Activated CD4-positive, CD25-positive, alpha-beta regulatory T cell treated with anti-CD3 and anti-CD28 coated beads, Interleukin-2, amount 50 U/mL, for 24 hours (primary cell): Measurements from ENCODE around the gene SLC7A6.

Experiments
- ATAC-seq, 2 donors: fragments of 150-1000 bp; cut with Tn5 transposase; one replicate each; pipeline ENCODE4 v1.10.0; 2021; ENCODE audit warnings: mild to moderate bottlenecking in 1 of 2, moderate library complexity in 1 of 2

SLC7A6 gene

DNA sequence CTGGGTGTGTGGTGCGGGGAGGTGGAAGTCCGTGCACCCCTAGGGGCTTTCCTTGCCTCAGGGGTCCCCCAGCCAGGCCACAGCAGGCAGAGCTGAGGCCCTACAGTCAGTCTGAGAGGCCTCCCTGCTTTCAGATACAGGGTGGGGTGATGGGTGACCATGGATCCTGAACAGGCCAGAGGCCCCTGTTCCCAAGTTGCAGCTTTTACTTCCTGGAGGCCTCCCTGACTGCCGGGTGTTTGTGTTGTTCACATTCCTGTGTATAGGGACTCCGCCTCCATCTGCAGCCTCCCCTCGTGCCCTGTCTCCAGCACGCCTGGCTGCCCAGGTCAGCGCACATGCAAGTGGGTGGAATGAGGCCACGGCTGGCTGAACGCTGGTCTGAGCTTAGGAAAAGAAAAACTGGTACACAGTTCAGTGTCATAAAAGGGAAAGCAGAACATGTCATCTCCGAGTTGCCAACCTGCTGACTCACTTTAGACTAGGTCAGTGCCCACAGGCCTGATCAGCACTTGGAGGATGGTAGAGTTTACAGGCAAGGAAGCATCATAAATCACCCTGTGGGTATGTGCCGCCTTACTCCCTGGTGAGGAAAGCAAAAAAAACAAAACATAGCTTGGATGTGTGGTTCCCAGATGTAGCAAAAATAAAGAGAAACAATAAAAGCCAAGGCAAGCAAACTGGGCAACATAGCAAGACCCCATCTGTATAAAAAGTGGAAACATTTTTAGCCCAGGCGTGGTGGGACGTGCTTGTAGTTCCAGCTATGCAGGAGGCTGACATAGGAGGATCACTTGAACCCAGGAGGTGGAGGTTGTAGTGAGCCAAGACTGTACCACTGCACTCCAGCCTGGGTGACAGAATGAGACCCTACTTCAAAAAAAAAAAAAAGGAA is 6.2 kb upstream of the SLC7A6 start:
- ATAC-seq = no peak

DNA sequence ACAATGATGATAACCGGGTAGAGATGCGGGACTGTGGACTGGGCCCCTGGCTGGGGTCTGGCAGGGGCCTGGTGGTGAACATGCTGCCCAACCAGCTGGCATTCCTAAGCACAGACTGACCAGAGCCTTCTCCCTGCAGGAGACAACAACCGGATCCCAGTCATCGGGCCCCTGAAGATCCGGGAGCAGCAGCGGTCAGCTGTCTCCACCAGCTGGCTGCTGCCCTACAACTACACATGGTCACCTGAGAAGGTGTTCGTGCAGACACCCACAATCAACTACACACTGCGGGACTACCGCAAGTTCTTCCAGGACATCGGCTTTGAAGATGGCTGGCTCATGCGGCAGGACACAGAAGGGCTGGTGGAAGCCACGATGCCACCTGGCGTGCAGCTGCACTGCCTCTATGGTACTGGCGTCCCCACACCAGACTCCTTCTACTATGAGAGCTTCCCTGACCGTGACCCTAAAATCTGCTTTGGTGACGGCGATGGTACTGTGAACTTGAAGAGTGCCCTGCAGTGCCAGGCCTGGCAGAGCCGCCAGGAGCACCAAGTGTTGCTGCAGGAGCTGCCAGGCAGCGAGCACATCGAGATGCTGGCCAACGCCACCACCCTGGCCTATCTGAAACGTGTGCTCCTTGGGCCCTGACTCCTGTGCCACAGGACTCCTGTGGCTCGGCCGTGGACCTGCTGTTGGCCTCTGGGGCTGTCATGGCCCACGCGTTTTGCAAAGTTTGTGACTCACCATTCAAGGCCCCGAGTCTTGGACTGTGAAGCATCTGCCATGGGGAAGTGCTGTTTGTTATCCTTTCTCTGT is 5.1 kb upstream of the SLC7A6 start:
- ATAC-seq = no peak

DNA sequence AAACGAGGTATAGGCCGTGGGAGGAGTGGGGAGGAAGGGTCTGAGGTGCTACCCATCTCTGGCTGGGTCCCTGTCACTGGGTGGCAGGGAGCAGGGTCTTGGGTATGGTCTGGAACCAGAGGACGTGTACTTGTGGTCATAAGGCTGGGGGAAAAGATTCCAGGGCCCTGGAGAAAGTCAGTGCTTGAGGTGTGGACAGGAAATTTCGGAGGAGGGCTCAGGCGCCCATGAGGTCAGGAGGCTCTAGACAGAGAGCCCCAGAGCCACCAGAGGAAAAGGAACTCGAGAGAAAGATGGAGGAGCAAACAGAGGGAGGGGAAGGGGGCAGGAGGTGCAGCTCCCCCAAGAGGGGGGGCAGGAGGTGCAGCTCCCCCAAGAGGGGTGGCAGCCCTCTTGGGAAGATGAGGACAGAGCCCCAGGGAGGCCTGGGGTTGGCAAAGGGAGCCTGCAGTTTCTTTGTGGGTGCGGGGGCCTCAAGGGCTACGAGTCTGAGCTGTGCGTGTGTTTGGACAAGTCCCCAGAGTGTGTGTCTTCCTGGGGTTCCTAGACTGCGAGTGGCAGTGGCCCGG is 683 bp upstream of the SLC7A6 start:
- ATAC-seq = no peak

DNA sequence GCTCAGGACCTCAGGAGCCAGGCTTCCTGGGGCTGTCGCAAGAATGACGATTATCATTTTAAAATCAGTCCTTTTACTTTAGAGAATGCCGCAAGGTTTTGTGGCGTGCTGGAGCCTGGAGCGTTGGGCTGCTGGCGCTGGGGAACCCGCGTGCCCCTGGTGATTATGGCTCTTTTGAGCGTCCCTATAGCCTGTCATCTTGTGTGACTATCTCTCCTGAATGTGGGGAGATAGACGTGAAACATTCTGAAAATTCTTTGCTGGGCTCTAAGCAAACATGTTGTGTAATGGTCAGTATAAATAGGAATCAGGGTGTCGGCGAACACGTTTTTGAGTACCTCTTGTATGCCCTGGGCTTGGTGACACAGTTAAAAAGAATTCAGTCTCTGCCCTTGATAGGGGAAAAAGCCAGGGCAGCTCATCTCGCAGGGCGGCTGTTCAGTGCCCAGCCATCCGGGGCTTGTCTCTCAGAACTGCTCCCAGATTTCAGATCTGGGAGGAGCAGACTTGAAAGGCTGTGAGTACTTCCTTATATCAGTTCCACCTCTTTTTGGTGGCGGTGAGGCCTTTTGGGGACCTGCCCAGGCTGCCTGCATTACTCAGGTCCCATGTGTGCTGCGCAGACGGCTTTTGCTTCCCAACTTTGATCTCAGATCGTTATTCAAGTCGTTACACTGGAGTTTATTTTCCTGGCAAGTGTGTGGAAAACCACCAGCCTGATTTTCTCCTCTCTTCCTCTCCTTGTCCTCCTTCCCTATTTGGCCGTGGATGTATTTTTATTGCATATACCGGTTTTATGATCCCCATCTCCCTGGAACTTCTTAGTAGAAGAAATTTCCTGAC is 973 bp downstream of the SLC7A6 start:
- peak; percentile 9 to 15 for ATAC-seq

DNA sequence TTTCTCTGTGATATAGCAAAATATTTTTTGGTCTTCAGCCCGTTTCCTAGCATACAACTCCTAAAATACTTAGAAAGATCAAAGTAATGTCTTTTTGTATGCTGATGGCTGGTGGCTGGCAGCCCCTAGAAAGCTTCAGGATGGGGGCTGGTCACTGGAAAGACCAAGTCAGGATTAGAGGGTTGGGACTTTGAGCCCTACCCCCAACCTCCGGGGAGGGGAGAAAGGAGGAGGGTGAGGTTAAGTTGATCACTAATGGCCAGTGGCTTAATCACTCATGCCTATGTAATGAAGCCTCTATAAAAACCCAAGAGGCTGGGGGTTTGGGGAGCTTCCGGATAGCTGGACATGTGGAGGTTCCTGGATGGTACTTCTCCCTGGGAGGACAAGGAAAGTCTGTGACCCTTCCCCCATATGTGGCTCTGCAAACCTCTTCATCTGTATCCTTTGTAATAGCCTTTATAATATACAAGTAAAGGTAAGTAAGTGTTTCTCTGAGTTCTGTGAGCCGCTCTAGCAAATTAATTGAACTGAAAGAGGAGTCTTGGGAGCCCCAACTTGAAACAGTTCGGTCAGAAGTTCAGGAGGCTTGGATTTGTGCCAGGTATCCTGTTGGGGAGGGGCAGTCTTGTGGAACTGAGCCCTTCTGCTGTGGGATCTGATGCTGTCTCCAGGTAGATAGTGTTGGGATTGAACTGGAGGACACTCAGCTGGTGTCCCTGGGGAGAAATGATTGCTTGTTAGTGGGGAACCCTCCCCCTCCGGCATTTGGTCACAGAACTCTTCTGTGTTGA is 3.5 kb downstream of the SLC7A6 start:
- ATAC-seq = no peak

DNA sequence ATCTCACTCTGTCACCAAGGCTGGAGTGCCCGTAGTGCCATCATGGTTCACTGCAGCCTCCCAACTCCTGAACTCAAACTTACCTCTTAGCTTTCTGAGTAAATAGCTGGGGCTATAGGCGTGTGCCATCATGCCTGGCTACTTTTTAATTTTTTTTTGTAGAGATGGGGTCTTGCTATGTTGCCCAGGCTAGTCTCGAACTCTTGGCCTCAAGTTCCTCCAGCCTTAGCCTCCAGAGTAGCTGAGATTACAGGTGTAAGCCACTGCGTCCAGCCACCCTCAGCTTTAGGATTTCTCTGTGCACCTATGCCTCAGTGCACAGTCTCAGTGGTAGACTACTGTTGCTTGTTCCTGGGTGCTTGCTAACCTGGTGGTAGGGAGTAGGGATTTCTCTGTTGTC is 5.5 kb downstream of the SLC7A6 start:
- no peak for ATAC-seq

DNA sequence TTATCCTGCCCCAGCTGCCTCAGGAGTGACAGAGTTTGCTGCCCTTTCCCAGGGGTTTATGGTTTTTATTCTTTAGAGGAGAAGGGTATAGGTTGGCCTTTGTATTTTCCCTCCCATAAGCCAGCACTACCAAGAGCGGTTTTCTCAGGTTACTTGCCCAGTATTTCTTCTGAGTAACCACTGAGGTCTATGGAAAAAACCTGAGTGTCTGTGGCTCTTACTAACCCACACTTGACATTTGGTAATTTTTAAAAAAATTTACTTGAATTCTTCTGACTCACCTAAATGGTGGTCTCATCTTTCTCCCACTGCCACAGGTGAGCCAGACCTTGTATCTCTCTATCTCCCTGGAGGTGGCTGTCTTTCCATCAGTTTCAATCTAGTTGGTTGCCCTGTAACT is 6.0 kb downstream of the SLC7A6 start:
- peak; percentile 68 to 78 for ATAC-seq

DNA sequence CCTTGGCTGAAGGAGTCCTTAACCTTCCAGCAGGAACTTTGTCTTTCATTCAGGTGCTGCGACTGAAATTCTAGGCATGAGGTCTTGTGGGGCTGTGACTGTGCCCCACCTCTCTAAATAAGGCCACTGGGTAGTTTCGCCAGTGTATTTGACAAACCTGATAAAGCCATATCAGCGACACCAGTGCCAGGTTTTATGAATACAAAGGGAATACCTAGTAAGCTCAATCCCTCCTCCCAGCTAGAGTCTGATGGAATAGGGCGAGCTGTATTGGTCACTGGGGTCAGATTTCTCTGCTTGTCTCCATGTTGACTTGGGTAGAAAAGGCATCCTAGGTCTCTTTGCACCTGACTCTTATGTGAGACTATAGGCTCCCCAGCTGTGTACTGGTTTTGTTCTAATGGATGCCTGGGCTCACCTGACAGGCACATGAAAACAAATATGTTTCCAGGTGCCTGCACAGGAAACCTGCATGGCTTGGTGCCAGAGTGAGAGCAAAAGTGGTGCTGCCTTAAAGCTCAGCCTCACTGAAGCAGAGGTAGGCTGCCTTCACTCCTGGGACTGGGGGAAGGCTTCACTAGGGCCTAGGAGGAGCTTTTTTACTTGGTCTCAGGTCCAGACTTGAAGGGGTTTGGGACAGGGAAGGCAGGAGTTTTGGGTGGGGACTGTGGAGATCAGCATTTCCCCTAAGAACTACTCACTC is 8.3 kb downstream of the SLC7A6 start:
- no peak for ATAC-seq

DNA sequence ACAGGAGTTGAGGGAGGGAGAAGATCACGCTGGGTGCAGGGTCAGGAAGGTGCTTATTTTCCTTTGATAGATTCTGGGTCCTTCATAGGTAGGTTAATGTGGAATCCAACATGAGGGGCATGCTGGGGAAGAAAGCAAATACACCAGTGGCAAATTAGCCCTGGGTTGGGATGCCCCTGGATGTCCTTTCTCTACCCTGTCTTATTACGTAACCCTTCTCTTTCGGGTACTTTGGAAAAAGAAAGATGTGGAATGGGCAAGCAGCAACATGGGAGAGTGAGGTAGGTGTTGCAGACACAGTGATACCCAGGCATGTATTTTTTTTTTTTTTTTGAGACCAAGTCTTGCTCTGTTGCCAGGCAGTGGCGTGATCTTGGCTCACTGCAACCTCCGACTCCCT is 9.1 kb downstream of the SLC7A6 start:
- ATAC-seq = no peak

DNA sequence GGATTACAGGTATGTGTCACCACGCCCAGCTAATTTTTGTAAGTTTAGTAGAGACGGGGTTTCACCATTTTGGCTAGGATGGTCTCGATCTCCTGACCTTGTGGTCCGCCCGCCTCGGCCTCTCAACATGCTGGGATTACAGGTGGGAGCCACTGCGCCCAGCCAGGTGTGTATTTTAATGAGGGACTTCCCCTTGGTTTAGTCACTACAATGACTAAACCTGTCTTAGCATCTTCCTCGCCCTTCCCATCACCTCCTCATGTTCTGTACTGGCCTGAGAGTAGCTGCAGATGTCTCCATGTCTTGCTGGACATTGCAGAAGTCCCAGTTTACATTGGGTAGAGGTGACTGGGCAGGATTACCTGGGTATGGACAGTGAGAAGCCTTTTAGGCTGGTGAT is 9.6 kb downstream of the SLC7A6 start:
- ATAC-seq = peak; percentile 30 to 42

DNA sequence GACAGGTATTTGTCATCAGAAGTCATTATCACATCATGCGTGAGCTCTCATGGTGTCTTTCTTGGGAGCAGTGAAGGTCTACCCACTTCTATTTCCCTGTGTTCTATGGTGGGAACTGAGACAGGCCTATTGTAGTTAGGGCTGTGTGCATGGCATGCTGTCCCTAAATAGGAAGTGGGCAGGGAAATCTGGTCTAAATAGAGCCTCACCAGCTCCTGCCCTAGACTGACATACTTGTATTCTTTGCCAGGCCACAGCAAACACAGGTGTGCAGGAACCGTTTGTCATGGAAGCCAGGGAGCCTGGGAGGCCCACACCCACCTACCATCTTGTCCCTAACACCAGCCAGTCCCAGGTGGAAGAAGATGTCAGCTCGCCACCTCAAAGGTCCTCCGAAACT is 10.1 kb downstream of the SLC7A6 start:
- no peak for ATAC-seq

DNA sequence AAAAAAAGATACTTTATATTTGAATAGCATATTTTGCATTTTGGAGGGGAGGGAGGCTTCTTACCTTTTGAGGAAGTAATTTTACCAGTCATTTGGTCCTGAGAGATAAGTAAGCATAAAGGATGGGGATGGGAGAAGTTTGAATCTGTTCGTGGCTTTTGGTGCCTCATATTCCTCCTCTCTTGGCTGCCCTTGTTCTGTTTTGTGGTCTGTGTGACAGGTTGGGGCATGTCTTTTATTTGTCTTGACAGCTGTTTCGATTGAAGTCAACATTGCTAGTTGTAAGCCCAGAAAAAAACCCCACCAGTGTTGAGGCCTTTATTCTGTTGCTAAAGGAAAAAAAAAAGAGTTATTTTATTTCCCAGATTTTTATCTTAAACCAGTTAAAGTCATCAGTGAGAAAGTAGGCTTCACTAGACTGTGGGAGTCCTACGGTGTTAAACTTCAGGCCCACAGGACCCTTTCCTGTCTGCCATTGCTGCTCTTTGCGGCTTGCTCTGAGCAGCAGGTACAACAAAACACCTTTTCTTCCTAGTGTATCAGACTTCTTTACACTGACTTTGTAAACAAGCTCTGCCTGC is 11.4 kb downstream of the SLC7A6 start:
- ATAC-seq = peak; percentile 70 to 74

DNA sequence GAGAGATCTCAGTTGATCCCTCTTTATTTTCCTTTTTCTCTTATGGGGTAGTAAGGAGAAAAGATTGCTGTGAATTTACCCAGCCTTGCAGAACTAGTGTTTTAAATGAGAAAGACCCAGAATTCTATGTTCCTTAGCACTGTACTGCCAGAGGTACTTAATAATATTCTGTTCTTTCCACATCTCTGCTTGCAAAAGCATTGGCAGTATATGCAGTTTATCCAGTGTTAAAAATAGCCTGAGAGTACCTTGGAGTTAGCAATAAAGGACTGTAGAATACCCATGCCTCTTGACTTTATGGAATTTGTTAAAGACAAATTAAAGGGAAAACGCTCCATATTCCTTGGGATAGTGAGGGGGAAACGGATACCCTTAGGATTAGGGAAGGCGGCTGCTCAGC is 11.9 kb downstream of the SLC7A6 start:
- ATAC-seq = no peak

DNA sequence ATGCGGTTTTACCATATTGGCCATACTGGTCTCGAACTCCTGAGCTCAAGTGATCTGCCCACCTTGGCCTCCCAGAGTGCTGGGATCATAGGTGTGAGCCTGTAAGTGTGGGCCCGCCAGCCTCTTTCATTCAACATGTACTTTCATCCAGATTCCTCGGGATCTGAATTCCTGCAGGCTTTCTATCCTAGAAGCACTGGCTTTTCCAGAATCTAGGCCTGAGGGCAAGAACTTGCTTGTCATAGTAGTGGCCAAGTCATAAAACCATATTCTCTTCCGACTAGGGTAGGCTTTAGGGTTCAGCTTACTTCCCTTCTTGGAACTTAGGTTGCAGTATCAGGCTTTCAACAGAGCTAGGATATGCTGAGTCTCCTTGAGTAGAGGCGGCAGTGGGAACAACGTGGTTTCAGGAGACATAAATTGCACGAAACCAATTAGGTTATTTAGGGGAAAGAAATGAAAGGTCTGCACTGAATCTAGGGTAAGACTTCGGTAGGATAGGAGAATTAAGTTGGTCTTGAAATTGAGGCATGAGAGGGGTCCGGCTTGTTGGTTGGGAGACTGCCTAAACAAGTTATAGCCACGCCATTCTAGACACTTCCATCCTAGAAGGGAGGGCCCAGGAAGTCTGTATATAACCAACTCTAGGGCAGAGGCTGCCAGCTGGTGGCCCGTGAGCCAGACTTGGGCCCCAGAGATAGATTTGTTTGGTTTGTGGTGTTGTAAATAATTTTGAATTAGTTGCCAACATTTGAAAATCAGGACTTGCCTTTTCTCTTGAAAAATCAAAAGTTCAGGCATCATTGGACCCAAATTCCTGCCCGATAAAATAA is 15.6 kb downstream of the SLC7A6 start:
- no peak for ATAC-seq

DNA sequence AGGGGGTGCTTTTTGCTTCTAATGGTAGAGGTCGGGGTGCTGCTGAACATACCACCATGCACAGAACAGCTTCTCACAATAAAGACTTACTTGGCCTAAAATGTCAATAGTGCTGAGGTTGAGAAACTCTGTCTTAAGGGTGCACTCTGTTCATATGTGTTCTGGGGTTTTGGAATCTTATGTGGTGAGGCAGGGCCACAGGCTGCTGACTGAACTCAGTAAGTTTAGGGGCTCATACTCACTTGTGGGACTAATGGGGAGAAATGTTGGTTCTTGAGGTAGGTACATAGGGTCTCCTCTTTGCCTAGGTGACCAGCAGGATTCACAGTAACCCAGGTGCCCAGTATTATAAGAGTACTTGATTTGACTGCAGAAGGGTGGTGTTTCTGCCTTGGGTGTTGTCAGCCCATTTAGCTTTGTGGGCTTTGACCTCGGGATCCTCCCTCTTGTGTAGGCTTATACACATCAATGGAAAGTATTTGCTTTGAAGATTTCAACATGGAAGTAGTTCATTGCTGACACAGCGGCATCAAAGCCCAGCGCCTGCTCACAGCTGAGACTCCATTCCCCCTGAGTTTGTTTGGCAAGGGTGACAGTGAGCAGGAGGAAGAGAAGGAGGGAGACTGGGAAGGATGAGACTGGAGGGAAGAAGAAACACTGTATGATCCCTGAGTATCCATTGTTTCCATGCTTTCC is 17.2 kb downstream of the SLC7A6 start:
- ATAC-seq = no peak

DNA sequence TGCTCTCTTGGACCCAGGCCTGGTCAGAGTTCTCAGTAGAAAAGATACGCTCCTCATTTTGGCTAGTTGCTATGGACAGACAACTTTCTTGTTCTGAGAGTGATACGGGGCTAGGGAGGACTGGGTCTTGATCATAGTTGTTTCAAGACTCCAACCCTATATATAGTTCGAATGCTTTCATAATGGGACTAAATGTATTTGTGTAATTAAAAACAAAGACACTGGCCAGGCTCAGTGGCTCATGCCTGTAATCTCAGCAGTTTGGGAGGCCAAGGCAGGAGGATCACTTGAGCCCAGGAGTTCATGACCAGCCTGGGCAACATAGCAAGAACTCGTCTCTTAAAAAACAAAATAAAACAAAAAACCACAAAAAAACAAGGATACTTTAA is 17.7 kb downstream of the SLC7A6 start:
- no peak for ATAC-seq

DNA sequence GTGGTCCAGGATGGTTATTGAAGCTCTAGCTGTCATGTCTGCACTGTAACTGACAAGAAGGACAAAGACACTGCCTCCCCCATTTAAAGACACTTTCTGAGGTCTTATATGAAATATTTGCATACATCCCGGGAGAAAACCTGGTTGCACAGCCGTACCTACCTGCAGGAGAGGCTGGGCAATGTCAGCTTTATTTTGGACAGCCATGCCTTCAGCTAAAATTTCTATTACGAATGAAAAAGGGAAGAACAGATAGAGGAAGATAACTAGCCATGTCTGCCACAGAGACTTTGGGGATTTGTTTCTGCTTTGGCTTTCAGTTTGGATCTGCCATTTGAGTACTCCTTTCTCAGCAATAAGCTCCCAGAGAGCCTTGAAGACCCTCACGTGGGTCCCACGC is 19.0 kb downstream of the SLC7A6 start:
- no peak for ATAC-seq

DNA sequence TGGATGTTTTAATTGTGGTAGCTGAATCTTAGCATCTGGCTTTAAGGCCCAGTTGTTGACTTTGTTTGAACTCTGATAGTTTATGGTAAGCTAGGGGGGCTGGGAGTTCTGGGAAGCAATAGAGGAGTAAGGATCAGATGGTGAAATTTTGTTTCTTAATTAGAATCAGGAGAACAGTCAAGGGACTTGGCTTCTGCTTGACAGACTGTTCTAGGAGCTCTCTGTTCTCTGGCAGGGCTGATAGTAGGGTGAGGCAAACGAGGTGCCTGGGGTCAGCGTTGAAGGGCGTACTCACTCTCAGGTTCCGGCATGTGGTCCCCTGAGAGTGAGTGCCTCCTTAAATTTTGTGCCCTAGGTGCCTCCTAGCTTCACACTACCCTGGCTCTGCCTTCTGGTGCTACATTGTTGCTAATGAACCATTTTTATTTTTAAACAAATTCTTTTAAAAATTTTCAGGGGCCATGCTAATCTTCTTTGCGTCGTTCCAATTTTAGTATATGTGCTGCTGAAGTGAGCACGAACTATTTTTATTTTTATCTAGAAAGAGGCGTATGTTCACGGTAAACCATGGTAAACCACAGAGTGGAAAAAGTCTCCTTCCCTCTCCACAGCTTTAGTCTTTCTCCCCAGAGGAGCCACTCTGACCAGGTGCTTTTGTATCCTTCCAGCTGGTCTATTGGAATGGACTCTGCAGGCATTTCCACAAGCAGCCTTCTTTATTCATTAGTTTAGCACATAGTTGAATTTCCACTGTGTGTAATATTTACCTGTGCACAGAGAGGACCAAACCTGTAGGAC is 19.7 kb downstream of the SLC7A6 start:
- ATAC-seq = no peak
